Ramos (cell line): ENCODE results near the gene SPOP.
"Not testable (repeated sequence)": the region's sequence is repeated elsewhere in the genome, so short reads cannot be mapped to it uniquely, and the experiment has no call there.

Source experiments
- in situ Hi-C: fragments of 300-500 bp; cut with MboI; formaldehyde crosslinking; loops from one replicate; pipeline ENCODE4 v1.14.3; 2022; ENCODE audit warnings: low sequenced_read_pairs; ENCODE audit not compliant: unreplicated experiment

Gene SPOP

DNA sequence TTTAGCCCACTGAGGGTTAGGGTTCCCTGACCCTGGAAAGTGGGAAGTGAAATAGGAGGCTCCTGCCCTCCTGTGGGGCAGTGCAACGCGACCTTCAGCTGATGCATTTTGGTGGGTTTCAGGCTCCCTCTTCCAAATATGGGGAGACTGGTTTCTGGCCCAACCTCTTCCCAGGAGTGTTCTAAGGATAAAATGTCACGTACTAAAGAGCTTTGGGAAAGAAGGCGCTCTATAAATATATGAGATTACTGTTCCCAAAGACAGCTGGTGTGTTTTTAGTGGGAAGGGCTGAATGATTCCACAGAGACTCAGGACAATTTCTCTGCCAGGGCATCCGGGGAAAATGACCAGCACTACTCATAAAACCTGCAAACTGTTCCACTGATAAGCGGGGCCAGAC is 20.1 kb upstream of the SPOP start:
- in situ Hi-C loops, result loop anchor here (5.0 to 10.0 kb wide), 3 partner anchors 126 to 307 kb away; no protein-coding TSS in a partner anchor

DNA sequence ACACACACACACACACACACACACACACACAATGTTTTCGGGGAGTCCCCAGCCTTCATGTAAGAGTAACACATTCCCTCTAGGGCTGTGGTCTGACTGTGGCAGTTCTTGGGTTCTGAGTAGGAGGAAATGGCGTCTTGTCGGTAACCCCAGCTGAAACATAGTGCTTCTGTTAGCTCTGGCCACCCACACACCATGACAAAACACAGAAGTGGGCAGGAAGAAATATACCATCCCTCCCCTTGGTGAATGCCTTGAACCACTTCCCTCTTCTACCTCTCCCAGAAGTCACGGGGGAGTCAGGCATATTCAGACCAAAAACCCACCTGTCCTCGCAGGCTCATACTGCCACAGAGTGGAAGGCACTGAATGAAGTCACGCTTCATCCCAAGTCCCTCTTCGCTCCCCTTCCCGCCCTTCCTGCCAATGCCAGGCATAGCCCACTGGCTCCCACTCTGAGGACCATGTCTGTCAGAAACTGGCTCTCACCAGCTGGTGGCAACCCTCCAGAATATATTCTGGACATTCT is 18.4 kb upstream of the SPOP start:
- in situ Hi-C loops, result loop anchor here (5.0 to 10.0 kb wide), 3 partner anchors 124 to 309 kb away; no protein-coding TSS in a partner anchor

DNA sequence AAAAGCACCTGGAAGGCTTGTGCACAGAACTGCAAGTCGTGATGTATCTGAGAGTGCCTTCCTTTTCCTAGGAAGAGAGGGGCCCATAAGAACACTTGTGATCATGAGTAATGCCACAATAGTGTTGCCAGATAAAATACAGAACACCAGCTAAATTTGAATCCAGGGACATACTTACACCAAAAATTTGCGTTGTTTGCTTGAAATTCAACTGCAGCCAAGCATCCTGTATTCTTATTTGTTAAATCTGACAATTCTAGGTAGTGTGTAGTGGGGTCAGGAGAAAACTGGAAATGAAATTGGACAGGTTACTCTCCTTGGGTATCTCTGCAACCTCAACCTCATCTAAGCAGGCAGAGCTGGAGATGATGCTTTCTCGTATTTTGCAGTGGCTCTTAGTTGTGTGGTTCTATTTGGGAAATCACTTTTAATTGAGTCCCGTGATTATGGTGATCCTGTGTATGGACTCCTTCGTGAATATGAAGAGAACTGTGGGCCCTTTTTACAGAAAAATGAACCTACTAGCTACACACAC is 17.9 kb upstream of the SPOP start:
- in situ Hi-C loops, result loop anchor here (5.0 to 10.0 kb wide), 3 partner anchors 123 to 309 kb away; no protein-coding TSS in a partner anchor

DNA sequence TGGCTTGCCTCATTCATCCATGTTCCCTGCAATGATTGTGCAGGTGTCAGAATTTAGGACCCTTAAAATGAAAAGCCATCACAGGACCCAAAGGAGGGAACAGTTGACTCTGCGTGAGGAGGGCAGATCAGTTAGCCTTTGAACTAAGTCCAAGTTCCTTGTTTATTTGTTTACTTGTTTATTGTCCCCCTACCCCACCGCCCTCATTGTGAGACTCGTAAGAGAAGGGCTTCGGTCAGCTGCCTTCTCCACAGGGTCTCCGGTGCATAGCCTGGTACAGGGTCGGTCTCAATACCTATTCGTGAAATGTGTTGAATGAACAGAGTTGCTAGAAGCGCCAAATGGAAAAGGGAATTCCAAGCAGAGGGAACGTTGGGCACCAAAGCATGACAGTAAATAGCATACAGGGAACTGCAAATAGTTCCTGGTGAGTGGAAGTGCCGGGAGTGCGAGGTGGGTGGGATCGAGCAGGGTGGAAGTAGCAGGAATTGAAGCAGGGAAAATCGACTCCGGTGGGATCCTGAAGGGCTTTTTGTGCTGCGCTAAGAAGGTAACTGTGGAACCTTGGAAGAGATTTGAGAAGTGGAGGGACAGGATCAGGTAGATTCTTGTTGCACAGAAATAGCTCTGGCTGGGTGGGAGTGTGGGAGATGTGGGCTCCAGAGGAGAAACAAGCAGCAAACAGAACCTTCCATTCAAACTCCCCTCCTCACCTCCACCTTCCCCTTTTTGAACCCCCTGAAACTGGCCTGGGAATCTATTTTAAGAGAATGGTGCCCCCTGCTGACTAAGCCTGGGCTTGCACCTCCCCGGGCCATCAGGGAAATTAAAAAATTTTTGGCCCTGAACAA is 17.2 kb upstream of the SPOP start:
- in situ Hi-C loops, result loop anchor here (5.0 to 10.0 kb wide), 3 partner anchors 123 to 310 kb away; no protein-coding TSS in a partner anchor

DNA sequence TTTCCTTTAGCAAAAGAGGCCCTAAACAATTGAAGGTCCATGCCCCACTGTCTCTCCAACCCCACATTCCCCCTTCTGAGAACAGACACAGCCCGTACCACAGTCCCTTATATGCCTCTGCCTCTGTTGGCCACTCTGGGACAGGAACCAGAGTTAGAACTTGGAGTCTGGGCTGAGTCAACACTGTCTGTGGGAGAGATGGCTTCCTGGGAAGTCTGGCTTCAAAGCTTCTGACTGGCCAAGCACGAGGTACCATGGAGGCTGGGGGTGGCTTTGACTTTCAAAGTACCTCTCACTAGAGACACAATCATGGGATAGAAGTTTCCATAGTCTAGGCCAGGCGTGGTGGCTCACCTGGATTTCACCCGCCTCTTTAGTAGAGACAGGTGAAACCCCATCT is 14.9 kb upstream of the SPOP start:
- in situ Hi-C loops, result loop anchor here (10.0 kb wide), 2 partner anchors 288 to 312 kb away; no protein-coding TSS in a partner anchor

DNA sequence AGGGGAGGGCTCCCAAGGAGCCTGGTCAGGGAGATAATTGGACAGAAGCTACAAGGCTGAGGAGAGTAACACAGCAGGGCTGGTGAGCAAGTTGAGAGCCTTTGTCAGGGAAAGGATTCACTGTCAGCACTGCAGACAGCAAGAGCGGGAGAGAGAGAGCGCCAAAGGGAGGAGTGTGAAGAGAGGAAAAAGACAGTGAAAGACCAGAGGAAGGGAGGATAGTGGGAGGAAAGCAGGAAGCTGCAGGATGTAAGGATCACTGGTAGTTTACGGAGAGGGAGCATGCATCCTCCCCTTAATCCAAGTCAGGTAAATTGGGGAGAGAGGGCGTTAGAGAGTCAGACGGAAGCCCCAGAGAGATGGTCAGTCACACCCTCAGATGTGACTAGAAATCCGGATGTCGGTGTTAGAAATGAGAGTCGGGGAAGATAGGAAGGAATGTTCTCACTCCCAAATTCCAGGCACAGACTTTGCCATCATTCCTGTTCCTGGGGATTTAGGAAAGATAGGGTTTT is 13.8 kb upstream of the SPOP start:
- in situ Hi-C loops, result loop anchor here (10.0 kb wide), 2 partner anchors 287 to 313 kb away; no protein-coding TSS in a partner anchor

DNA sequence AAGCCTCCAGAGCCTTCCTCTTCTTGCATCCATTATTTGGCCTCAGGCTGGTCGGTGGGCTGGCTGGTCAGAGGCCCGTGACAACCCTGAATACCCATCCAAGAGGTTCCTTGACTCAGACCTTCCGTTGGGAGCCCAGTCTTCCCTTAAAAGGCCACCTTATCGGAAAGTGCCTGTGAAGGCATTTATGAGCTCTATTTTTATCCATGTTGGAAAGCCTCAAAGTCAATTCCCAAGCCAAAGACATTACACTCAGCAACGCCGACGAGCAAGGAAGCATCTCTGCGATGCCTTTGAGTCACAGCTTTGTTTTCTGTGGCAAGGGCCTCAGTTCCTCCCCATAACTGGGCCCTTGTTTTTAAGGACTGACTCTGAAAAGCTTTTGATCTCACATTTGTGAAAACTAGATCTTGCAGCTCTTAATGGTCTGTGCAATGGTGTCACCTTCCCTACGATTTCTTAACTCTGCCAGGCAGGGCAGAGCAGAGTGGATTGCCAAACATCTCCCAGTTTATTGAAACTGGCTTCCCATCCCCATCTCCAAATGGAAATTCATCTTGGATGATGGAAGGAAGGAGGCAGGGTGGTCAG is 13.3 kb upstream of the SPOP start:
- in situ Hi-C loops, result loop anchor here (10.0 kb wide), 2 partner anchors 286 to 314 kb away; no protein-coding TSS in a partner anchor

DNA sequence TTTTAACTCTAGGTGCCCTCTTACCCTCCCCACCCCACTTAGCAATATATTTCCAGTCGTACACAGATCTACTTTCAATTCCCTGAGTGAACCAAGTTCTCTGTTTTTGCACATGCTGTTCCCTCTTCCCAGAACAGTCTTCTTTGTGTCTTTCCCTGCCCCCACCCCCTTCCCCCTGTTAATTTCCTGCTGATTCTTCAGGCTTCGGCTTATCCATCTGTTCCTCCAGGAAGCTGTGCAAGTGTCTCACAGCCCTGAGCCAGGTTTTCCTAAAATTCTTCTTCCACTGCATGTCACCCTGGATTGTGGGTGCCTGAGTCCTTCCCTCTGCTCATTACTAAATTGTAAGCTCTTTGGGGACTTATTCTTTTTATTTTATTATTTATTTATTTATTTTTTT is 12.4 kb upstream of the SPOP start:
- in situ Hi-C loops, result loop anchor here (10.0 kb wide), 2 partner anchors 285 to 315 kb away; no protein-coding TSS in a partner anchor

DNA sequence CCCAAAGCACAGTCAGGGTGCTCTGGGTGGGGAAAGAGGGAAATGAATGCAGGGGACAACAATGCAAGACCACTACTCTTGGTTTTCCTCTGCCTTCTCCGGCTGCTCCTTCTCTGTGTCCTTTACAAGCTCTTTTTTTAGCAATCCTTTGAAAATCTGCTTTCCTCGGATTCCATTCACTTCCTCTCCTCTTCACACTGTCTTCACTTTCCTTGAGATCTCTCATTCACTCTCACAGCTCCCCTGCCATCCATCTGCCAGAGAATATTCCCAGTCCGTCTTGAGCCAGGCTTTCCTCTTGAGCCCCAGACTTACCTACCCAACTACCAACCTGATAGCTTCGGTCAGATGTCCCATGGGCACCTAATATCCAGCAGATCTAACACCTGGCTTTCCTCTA is 11.0 kb upstream of the SPOP start:
- in situ Hi-C loops, result no loop called here

DNA sequence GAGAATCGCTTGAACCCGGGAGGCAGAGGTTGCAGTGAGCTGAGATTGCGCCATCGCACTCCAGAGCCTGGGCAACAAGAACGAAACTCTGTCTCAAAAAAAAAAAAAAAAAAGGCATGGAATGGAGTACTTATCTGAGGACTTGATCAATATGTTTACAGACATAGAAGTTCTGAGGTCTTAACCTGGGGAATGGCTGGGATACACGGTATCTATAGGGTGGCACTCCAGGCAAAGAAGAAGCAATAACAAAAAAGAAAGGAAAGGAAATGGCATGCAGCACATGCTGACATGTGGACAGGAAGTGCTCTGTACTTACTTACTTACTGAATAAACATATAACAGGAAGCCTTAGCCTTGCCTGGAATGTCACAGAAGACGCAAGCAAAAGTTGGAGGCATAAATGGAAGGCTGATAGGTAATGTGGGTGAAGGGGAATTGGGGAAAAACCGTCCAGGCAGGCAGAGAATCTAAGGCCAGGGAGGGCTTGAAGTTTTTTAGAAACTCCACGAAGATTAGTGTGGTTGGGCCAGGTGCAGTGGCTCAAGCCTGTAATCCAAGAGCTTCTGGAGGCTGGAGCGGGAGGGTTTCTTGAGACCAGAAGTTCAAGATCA is 10.1 kb upstream of the SPOP start:
- in situ Hi-C loops, result no loop called here

DNA sequence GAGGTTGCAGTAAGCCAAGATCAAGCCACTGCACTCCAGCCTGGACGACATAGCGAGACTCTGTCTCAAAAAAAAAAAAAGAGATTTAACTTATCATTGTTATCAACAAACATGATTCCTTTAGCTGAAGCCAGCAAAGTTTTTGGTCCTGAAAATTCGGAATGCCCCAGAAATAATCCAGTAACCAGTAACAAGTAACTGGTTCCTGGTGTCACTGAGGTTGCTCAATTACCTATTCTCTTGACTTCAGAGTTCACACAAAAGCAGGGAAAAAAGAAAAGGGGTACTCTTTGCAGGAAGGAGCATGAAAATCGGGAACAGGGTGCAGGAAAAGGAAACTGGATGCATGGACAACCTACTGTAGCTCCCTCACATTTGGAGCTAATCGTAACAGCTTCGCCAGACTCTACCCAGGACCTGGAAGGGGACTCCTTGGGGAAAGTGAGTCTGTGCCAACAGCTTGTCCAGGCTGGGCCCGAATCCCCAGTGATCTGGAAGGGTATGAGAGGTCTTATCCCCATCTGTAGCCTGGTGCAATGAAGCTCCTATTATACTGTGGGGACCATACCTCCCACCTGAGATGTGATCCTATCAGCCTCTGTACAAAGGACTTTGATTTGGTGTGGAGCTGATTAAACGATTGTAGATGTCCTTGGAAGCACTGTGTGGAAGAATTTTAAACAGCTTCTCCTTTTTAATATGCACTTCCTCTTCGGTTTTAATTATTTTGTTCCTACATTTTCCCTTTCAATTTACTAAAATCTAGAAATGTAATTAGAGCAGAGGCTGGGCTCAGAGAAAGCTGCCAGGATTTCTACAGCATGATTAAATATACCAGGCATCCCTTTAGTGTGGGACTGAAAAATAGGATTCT is 3.4 kb upstream of the SPOP start:
- in situ Hi-C loops, result no loop called here

DNA sequence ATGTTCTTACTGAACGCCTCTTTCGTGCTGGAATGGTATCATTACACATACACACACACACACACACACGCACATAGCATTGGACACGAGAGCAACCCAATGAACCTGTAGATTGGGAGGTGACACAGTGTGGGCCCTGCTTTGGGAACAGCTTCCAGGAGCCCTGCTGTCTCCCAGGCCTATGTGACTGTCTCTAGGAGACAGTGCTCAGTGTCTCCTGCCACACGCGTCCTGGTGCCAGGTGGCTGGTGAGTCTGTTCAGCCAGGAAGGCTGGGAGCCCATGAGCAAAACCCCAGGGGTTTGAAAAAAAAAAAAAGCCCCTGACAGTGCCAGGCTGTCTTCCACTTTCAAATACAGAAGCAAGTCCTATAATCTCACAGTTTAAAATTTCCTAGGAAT is 2.4 kb upstream of the SPOP start:
- in situ Hi-C loops, result no loop called here

DNA sequence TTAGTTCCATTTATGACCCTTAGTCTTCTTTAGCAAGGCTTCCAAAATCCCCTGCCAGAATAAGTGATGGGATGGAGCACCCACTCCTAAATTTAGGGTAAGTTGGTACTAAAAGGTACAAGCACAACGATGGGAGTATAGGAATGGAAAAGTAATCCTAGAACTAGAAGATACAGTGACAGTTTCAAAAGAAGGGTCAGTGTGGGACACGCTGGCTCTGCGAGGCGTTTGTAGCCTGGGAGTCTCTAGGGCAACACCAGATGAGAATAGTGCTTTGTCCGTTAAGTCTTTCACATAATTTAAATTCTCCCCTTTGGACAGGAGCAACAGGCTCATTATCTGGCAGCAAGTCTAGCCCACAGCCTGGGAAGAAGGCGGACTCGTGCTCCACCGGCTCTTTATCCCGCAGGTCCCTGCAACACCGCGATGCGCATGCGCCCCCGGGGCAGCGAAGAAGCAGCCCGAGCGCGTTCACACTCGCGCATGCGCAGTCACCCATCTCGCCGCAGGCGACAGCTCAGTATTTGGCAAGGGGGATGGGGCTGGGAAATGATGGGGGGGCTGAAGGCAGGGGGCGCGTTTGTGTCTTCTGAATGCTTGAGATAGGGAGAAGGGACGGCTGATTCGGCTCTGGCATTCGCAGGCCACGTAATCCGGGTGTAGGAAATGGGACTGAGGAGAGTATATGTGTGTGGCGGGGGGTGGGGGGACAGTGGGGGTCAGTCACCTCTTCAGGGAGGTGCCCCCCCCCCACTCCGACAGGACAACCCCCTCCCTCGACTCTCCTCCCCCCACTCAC is 564 bp downstream of the SPOP start:
- in situ Hi-C loops, result no loop called here

DNA sequence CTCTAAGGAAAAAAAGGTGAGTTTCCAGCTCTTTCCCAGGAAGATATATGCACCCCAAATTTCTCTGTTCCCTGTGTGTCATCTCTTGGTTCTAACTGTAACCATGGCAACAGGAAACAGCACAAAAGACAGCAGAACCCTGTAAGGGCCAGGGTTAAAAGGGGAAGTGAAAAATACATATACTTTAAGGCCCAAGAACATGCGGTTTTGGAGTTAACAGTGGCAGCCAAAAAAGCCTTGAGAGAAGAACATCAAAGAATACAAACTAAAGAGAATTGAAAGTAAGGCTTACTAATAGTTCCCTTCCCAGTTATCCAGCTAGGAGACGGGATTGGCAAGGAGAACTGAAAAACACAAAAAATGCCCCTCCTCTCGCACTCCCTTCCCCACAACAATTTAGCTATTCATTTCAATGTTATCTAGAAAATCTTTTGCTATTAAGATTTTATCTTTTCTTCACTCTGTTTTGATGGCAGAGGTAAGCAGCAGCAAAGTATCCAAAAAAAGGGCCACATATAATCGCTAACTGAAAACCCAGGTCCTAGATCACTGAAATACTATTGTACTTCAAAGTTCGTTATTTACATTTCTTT is 1.5 kb downstream of the SPOP start:
- in situ Hi-C loops, result no loop called here

DNA sequence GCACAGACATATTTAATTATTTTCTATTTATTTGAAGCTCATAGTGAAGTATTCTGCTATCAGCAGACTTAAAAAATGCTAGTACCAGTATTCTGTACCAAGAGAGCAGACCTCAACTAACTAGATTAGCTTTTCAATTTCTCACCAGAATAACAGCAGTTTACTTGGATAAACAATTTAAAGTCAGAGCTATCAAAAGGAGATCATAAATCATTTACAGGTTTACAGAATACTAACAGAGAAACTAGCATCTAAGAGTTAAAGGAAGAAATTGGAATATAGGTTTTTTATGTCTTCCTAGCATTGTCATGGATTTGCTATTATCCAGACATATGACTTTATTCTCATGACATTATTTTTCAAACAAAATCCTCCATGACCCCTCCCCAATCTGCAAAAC is 3.4 kb downstream of the SPOP start:
- in situ Hi-C loops, result no loop called here

DNA sequence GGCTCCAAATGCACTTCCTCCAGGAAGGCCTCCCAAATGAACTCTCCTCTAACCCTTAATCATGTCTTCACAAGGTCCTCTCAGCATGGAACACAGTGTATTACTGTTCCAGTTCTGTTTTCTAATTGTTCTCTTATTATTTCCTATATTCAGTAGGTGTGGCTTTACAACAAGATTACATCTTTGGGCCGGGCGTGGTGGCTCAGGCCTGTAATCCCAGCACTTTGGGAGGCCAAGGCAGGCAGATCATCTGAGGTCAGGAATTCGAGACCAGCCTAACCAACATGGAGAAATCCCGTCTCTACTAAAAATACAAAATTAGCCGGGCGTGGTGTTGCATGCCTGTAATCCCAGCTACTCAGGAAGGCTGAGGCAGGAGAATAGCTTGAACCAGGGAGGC is 4.2 kb downstream of the SPOP start:
- in situ Hi-C loops, result not testable (repeated sequence)

DNA sequence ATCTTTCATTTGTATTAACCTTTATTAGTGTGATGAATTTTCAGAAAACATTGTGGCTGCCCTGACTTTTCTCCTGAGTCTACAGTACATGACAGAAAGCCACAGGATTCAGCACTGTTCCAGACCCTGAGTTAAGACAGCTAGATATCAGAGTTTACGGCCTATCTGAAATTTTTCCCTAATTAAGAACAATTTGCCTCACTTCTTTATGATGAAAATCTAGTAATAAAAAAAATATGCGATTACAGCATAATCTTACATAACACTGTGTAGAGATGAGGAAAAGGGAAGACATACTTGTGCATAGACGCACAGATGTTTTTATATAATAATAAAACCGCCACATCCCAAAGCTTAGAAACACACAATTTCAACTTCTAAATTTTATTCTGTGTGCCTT is 7.3 kb downstream of the SPOP start:
- in situ Hi-C loops, result no loop called here

DNA sequence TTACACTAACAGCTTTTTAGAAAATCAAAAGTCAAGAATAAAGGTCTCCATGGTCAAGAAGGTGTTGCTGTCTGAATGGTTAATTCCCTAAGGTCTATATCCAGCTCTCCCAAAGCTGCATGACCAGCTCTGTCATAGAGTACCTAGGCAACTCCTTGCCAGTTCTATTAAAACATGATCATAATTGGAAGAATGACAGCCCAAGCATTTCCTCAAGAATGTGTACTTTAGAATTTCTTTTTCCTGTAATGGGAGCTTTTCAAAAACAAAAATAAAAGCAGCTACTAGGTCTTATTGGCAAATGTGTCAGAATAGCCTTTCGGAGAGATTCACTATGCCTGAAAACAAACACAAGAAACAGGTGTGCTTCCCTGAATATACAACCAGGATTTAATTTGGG is 7.9 kb downstream of the SPOP start:
- in situ Hi-C loops, result no loop called here
